HG02642 (cell line): ENCODE measurements around the gene HSPA8.
"Not testable (repeated sequence)": the region's sequence is repeated elsewhere in the genome, so short reads cannot be mapped to it uniquely, and the experiment has no call there.

Experiments used
- ATAC-seq: cut with Tn5 transposase; IDR thresholded peaks from one replicate; pipeline ENCODE4 v1.9.1; 2021; ENCODE audit warnings: mild to moderate bottlenecking; ENCODE audit not compliant: unreplicated experiment, poor library complexity

HSPA8 gene

GRCh38 chr11:123061403-123062157 is at the start of gene HSPA8:
Gene HSPA8 (minus strand): TSS chr11:123062136. CDS start chr11:123061324, 812 bp downstream.
- ATAC-seq = peak; percentile 10

- no peak for ATAC-seq
Observed at GRCh38 chr11:123111465-123111864, 49.5 kb upstream of the HSPA8 start.

- ATAC-seq = no peak
Observed at GRCh38 chr11:123110397-123110796, 48.5 kb upstream of the HSPA8 start.

- no peak for ATAC-seq
Observed at GRCh38 chr11:123107945-123108495, 46.1 kb upstream of the HSPA8 start.

GRCh38 chr11:123104697-123105096 is 42.8 kb upstream of the HSPA8 start:
- no peak for ATAC-seq

GRCh38 chr11:123103326-123103980 is 41.5 kb upstream of the HSPA8 start:
- ATAC-seq = no peak

GRCh38 chr11:123100379-123101085 is 38.6 kb upstream of the HSPA8 start:
- ATAC-seq = no peak

- ATAC-seq = no peak
Observed at GRCh38 chr11:123098990-123099389, 37.1 kb upstream of the HSPA8 start.

- ATAC-seq = no peak
Observed at GRCh38 chr11:123093739-123094138, 31.8 kb upstream of the HSPA8 start.

- no peak for ATAC-seq
Observed at GRCh38 chr11:123091506-123091905, 29.6 kb upstream of the HSPA8 start.

- ATAC-seq = not testable (repeated sequence)
Observed at GRCh38 chr11:123090168-123090567, 28.2 kb upstream of the HSPA8 start.

- not testable (repeated sequence) for ATAC-seq
Observed at GRCh38 chr11:123088896-123089295, 27.0 kb upstream of the HSPA8 start.

- peak; percentile 66 for ATAC-seq
Observed at GRCh38 chr11:123087657-123088056, 25.7 kb upstream of the HSPA8 start.

GRCh38 chr11:123086305-123086704 is 24.4 kb upstream of the HSPA8 start:
- no peak for ATAC-seq

- no peak for ATAC-seq
Observed at GRCh38 chr11:123085497-123085896, 23.6 kb upstream of the HSPA8 start.

GRCh38 chr11:123084454-123084853 is 22.5 kb upstream of the HSPA8 start:
- no peak for ATAC-seq

- no peak for ATAC-seq
Observed at GRCh38 chr11:123083623-123084029, 21.7 kb upstream of the HSPA8 start.

- ATAC-seq = no peak
Observed at GRCh38 chr11:123082977-123083376, 21.0 kb upstream of the HSPA8 start.

GRCh38 chr11:123080015-123080414 is 18.1 kb upstream of the HSPA8 start:
- ATAC-seq = no peak

GRCh38 chr11:123076484-123076883 is 14.5 kb upstream of the HSPA8 start:
- ATAC-seq = no peak
